22Rv1 (cell line): ENCODE results near the gene ERCC2.

ENCODE experiments used
- H3K27ac ChIP-seq: fragments of 450-650 bp; 2 replicates; pipeline ENCODE4 v1.5.1; 2017
- ZFX ChIP-seq: fragments of 450-650 bp; IDR thresholded peaks from 2 replicates; pipeline ENCODE4 v1.6.1; 2017; ENCODE audit warnings: antibody characterized with exemption, borderline replicate concordance
- TF ChIP-seq, protein P1 (sequence below): fragments of 450-650 bp; IDR thresholded peaks from 2 replicates; pipeline ENCODE4 v1.5.1; 2017; ENCODE audit warnings: mild to moderate bottlenecking

Gene ERCC2

DNA sequence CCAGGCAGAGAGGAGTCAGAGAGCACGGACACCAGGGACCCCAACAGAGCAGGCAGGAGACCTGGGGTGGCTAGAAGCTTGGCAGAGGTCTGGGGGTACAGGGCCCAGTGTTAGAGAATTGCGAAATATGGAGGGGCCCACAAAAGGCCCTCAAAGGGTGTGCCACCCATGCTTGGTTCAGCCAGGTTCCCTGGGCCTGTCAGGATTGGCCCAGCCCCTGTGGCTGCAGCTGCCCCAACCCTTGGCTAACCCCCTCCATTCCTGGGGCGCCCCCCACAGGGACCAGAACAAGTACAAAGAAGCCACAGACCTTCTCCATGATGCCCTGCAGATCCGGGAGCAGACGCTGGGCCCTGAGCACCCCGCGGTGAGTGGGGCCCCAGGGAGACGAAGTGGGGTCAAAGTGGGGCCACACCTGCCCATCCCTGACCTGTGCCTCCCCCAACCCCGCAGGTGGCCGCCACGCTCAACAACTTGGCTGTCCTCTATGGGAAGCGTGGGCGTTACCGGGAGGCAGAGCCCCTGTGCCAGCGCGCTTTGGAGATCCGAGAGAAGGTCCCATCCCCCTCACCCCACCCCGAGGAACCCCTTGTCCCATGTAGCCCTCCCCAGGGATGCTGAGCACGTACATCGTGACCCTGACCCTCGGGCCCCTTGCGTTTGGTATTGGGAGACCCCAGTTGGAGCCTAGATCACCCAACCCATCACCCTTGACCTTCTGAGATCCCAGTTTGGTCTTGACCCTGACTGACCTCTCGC, 21.8 kb downstream of the ERCC2 start:
- TF ChIP-seq ZFX, result no peak
- TF ChIP-seq, protein P1, sequence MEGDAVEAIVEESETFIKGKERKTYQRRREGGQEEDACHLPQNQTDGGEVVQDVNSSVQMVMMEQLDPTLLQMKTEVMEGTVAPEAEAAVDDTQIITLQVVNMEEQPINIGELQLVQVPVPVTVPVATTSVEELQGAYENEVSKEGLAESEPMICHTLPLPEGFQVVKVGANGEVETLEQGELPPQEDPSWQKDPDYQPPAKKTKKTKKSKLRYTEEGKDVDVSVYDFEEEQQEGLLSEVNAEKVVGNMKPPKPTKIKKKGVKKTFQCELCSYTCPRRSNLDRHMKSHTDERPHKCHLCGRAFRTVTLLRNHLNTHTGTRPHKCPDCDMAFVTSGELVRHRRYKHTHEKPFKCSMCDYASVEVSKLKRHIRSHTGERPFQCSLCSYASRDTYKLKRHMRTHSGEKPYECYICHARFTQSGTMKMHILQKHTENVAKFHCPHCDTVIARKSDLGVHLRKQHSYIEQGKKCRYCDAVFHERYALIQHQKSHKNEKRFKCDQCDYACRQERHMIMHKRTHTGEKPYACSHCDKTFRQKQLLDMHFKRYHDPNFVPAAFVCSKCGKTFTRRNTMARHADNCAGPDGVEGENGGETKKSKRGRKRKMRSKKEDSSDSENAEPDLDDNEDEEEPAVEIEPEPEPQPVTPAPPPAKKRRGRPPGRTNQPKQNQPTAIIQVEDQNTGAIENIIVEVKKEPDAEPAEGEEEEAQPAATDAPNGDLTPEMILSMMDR, result no peak
- no peak overlapping the region for H3K27ac ChIP-seq

DNA sequence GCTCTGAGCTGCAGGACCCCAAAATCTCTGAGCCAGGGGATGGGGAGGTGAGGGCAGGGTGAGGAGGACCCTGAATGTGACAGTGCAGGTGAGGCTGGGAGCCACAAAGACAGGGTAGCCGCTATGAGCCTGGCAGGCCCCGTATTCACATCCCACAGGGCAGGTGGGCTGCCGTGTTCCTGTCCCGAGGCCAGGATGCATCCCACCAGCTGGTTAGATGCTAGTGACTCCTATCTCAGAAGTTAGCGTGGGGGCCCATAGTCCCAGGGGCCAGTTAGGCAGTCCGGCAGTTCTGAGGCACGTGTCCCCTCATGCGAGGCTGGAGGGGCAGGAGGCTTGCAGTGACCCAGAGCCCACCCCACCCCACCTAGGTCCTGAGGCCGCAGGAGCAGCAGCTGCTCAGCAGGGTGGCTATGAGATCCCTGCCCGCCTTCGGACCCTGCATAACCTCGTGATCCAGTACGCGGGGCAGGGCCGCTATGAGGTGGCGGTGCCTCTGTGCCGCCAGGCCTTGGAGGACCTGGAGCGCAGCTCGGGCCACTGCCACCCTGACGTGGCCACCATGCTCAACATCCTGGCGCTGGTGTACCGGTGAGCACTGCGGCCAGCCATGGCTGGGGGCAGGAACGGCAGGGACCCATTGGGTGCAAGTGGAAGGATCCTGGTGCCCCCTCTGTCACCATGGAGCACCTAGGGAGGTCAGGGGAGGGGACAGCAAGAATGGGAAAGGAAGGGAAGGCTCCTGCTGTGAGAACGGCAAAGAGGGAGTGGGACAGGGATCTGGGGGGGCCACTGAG, 22.6 kb downstream of the ERCC2 start:
- TF ChIP-seq, protein P1, result no peak
- no peak for TF ChIP-seq ZFX
- H3K27ac ChIP-seq, result no peak overlapping the region

DNA sequence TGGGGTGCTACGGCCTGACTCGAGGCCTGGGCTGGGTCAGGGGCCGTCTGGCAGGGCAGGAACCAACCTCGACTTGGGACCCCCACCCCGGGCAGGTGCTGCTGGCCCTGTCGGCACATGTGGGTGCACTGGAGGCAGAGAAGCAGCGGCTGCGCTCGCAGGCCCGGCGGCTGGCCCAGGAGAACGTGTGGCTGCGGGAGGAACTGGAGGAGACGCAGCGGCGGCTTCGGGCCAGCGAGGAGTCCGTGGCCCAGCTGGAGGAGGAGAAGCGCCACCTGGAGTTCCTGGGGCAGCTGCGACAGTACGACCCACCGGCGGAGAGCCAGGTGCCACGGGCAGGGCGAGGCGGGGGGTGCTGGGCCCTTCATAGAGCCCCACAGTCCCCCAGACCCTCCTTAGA, 23.9 kb downstream of the ERCC2 start:
- H3K27ac ChIP-seq, result no peak overlapping the region
- TF ChIP-seq, protein P1, result peak; percentile 61
- no peak for TF ChIP-seq ZFX

DNA sequence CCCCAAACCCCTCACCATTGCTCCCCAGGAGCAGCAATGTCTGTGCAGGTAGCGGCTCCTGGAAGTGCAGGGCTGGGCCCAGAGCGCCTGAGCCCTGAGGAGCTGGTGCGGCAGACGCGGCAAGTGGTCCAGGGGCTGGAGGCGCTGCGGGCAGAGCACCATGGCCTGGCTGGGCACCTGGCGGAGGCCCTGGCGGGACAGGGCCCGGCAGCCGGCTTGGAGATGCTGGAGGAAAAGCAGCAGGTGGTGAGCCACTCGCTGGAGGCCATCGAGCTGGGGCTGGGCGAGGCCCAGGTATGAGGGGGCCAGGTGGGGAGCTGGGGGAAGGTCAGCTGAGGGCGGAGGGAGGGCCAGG, 24.9 kb downstream of the ERCC2 start:
- H3K27ac ChIP-seq, result no peak overlapping the region
- TF ChIP-seq ZFX, result no peak
- TF ChIP-seq, protein P1, result no peak

DNA sequence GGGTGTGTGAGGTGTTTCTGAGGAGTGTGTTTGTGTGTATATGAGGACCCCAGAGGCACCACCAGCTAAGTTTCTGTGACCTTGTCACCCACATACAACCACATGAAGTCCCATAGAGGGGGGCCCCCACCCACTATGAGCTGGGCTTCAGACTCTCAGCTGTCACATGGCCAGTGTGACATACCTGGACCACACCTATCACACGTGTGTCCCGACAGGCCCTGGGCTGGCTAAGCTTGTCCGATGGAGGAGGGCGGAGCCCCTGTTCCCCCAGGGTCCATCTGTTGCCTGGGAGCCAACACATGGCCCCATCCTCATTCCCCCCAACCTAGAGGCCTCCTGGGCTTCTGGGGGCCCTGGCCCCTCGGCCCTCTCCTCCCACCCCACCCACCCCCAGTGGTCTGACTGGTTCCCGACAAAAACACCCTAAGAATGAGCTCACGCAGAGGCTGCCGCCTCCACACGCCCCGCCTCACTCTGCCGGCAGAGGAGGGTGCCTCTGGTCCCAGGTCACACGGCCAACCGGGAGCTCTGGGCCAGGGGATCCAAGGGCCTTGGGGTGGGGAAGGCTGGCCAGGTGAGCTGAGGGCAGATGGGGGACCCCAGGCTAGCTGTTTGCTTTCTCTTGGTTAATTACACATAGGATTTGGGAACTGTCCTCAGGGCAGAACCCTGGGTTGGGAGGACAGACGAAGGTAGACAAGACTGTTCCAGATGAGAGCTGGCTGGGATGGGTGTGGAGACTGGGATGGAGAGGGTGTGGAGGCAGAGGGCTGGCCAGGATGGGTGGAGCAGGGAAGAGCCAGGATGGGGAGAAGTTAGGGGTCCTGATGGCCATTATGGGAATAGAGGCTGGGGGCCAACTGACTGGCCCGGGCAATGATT, 25.5 kb downstream of the ERCC2 start:
- no peak overlapping the region for H3K27ac ChIP-seq
- no peak for TF ChIP-seq ZFX
- TF ChIP-seq, protein P1, result no peak

DNA sequence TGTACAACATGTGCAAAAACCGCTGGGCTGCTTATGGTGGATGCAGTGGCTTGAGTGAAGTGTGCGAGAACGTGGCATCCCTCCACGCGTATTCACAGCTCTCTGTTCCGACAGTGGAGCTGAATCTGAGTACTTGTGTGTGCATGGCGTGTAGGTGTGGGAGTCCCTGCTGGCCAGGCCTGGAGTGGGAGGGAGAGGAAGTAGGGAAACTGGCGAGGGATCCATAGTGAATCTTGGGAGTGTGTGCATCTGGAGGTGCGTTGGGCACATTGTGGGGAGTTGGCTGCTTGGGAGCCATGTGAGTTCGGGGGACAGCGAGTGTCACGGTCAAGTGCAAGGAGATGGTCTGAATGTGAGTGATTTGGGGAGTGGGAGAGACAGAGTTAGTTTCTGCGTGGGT, 27.5 kb downstream of the ERCC2 start:
- TF ChIP-seq ZFX, result no peak
- TF ChIP-seq, protein P1, result no peak
- no peak overlapping the region for H3K27ac ChIP-seq
